H1 (cell line): Measurements from ENCODE around the gene CCNG2. TPM values are rescaled to one million over a fixed set of nuclear protein-coding genes. Genes with fewer than 3 reads are reported as not detected.

Experiments
- CTCF ChIA-PET: fragments of 300-600 bp; sonication (Branson Sonifier 250); formaldehyde crosslinking; loops from one replicate; lab custom pipeline; 2021; ENCODE audit not compliant: partially characterized antibody; lab: Charles Lee
- POLR2A ChIA-PET: fragments of 300-600 bp; sonication (Branson Sonifier 250); formaldehyde crosslinking; loops from one replicate; lab custom pipeline; 2021; ENCODE audit warnings: inconsistent platforms; ENCODE audit not compliant: partially characterized antibody; lab: Charles Lee
- DNase-seq, 2 experiments: peaks; one replicate each; pipeline versions ENCODE4 v3.0.0 to v3.0.0-alpha.2; 2010 to 2022; ENCODE audit warnings: low spot score in 2 of 2, low read depth in 1 of 2, mixed read lengths in 1 of 2
- FAIRE-seq: peaks from 2 replicates; lab custom pipeline; 2011; peaks lifted over from hg19 to GRCh38; lab: Jason Lieb, UNC
- H2AFZ ChIP-seq: 2 replicates; pipeline ENCODE4 v1.8.1; 2012; ENCODE audit warnings: low read length, inconsistent platforms
- H2AK5ac ChIP-seq: 2 replicates; pipeline ENCODE4 v1.6.1; 2013; ENCODE audit warnings: low read depth, low read length
- H2BK120ac ChIP-seq: replicated peaks from 2 replicates; pipeline ENCODE3; 2013; ENCODE audit warnings: low read depth, low read length, inconsistent platforms
- H2BK12ac ChIP-seq: 2 replicates; pipeline ENCODE4 v1.6.1; 2013; ENCODE audit warnings: low read depth, low read length
- H2BK15ac ChIP-seq: 2 replicates; pipeline ENCODE4 v1.6.1; 2013; ENCODE audit warnings: low read length
- H2BK20ac ChIP-seq: 2 replicates; pipeline ENCODE4 v1.6.1; 2013; ENCODE audit warnings: low read length
- H2BK5ac ChIP-seq: 2 replicates; pipeline ENCODE4 v1.6.1; 2013; ENCODE audit warnings: low read depth, low read length
- H3K14ac ChIP-seq: 2 replicates; pipeline ENCODE4 v1.6.1; 2013; ENCODE audit warnings: inconsistent platforms; ENCODE audit not compliant: insufficient read length
- H3K18ac ChIP-seq: 2 replicates; pipeline ENCODE4 v1.6.1; 2013; ENCODE audit warnings: low read length; ENCODE audit errors: extremely low read depth
- H3K23ac ChIP-seq: 2 replicates; pipeline ENCODE4 v1.6.1; 2013; ENCODE audit warnings: inconsistent platforms; ENCODE audit not compliant: insufficient read length
- H3K23me2 ChIP-seq: 2 replicates; pipeline ENCODE4 v1.6.1; 2013; ENCODE audit warnings: low read depth, low read length
- H3K27ac ChIP-seq: 2 replicates; pipeline ENCODE4 v1.6.1; 2011; ENCODE audit warnings: low read depth, low read length, inconsistent platforms
- H3K27me3 ChIP-seq, 4 experiments: replicated peaks in 1 of 4; 1 replicate in 1 of 4; 2 replicates in 3 of 4; pipeline versions ENCODE4 v1.6.1 to v1.8.1; 2011 to 2013; ENCODE audit warnings: low read length in 3 of 4, mild to moderate bottlenecking in 3 of 4, inconsistent platforms in 2 of 4, mixed read lengths in 2 of 4, moderate library complexity in 1 of 4; ENCODE audit not compliant: control insufficient read depth in 3 of 4, insufficient read depth in 3 of 4; ENCODE audit errors: extremely low read depth in 1 of 4
- H3K36me3 ChIP-seq, 4 experiments: 2 replicates each; pipeline versions ENCODE4 v1.6.1 to v1.8.1; 2011 to 2013; ENCODE audit warnings: mild to moderate bottlenecking in 4 of 4, low read length in 3 of 4, moderate library complexity in 2 of 4, control low read depth in 1 of 4, inconsistent platforms in 1 of 4; ENCODE audit not compliant: insufficient read depth in 4 of 4, control insufficient read depth in 2 of 4
- H3K4ac ChIP-seq: replicated peaks from 2 replicates; pipeline ENCODE3; 2013; ENCODE audit warnings: low read length, low read depth, mixed read lengths, inconsistent platforms; ENCODE audit not compliant: insufficient read length
- H3K4me1 ChIP-seq, 4 experiments: replicated peaks in 1 of 4; 1 replicate in 1 of 4; 2 replicates in 3 of 4; pipeline versions ENCODE4 v1.6.1 to v1.8.1; 2011 to 2013; ENCODE audit warnings: low read length in 3 of 4, inconsistent platforms in 2 of 4, mixed read lengths in 1 of 4; ENCODE audit not compliant: insufficient read depth in 4 of 4, control insufficient read depth in 3 of 4
- H3K4me2 ChIP-seq, 2 experiments: 2 replicates each; pipeline versions ENCODE4 v1.6.1 to v1.8.1; 2011 to 2013; ENCODE audit warnings: low read depth in 2 of 2, low read length in 2 of 2, control low read depth in 1 of 2, inconsistent platforms in 1 of 2, mild to moderate bottlenecking in 1 of 2; ENCODE audit not compliant: insufficient read depth in 1 of 2
- H3K4me3 ChIP-seq, 4 experiments: fragments of 200-600, 300-600 bp in 1 of 4; sonication (generic), shearing (Covaris generic), sonication (Bioruptor Twin) in 1 of 4; 2 replicates each; pipeline versions ENCODE4 v1.5.1 to v1.8.1; 2011 to 2016; ENCODE audit warnings: low read length in 4 of 4, low read depth in 3 of 4, control low read depth in 2 of 4, inconsistent platforms in 2 of 4, mild to moderate bottlenecking in 2 of 4, mixed read lengths in 1 of 4, moderate library complexity in 1 of 4; ENCODE audit not compliant: insufficient read depth in 2 of 4; ENCODE audit errors: extremely low read depth in 1 of 4
- H3K56ac ChIP-seq: replicated peaks from 2 replicates; pipeline ENCODE3; 2013; ENCODE audit warnings: low read depth, mild to moderate bottlenecking, mixed read lengths, low read length, inconsistent platforms; ENCODE audit not compliant: insufficient read length
- H3K79me1 ChIP-seq: 2 replicates; pipeline ENCODE4 v1.6.1; 2013; ENCODE audit warnings: low read depth, low read length, control low read depth
- H3K79me2 ChIP-seq, 2 experiments: 2 replicates each; pipeline versions ENCODE4 v1.6.1 to v1.8.1; 2012 to 2013; ENCODE audit warnings: low read length in 2 of 2, mild to moderate bottlenecking in 2 of 2, inconsistent platforms in 1 of 2; ENCODE audit not compliant: insufficient read depth in 2 of 2, control insufficient read depth in 1 of 2
- H3K9ac ChIP-seq, 4 experiments: replicated peaks in 1 of 4; 1 replicate in 1 of 4; 2 replicates in 3 of 4; pipeline versions ENCODE4 v1.6.1 to v1.8.1; 2011 to 2013; ENCODE audit warnings: low read depth in 3 of 4, low read length in 3 of 4, control low read depth in 2 of 4, mild to moderate bottlenecking in 2 of 4, moderate library complexity in 2 of 4, inconsistent platforms in 1 of 4; ENCODE audit errors: extremely low read depth in 1 of 4
- H3K9me3 ChIP-seq, 2 experiments: 2 replicates each; pipeline versions ENCODE4 v1.6.1 to v1.8.1; 2012 to 2013; ENCODE audit warnings: mild to moderate bottlenecking in 2 of 2, moderate library complexity in 2 of 2, control low read depth in 1 of 2, inconsistent platforms in 1 of 2, low read depth in 1 of 2, low read length in 1 of 2, mixed read lengths in 1 of 2; ENCODE audit not compliant: insufficient read depth in 2 of 2
- H4K20me1 ChIP-seq, 2 experiments: replicated peaks in 1 of 2; 2 replicates each; pipeline versions ENCODE3 to v1.8.1; 2011 to 2013; ENCODE audit warnings: inconsistent platforms in 2 of 2, low read length in 2 of 2, mild to moderate bottlenecking in 1 of 2; ENCODE audit not compliant: insufficient read depth in 2 of 2, control insufficient read depth in 1 of 2
- H4K5ac ChIP-seq: 2 replicates; pipeline ENCODE4 v1.6.1; 2013; ENCODE audit warnings: low read length, low read depth, mixed read lengths, inconsistent platforms; ENCODE audit not compliant: insufficient read length
- H4K8ac ChIP-seq: 2 replicates; pipeline ENCODE4 v1.8.0; 2013; ENCODE audit warnings: mild to moderate bottlenecking, moderate library complexity, low read length, inconsistent platforms; ENCODE audit not compliant: insufficient read depth; ENCODE audit errors: extremely low read depth
- H4K91ac ChIP-seq: replicated peaks from 2 replicates; pipeline ENCODE3; 2013; ENCODE audit warnings: low read length, mixed read lengths, inconsistent platforms; ENCODE audit not compliant: insufficient read length
- CBX5 ChIP-seq: fragments of 300-800, 300-1000 bp; sonication (generic); IDR thresholded peaks from 2 replicates; pipeline ENCODE4 v1.7.1; 2016; ENCODE audit warnings: antibody characterized with exemption, low read length, low read depth
- CHD1 ChIP-seq: IDR thresholded peaks from 2 replicates; pipeline ENCODE4 v1.6.1; 2012; ENCODE audit warnings: low read depth, low read length, improper control_type of control experiment
- HDAC2 ChIP-seq, 2 experiments: fragments of 300-600 bp in 1 of 2; sonication (generic) in 1 of 2; IDR thresholded peaks; 2 replicates each; pipeline ENCODE4 v1.6.1; 2011 to 2012; ENCODE audit warnings: low read depth in 2 of 2, low read length in 2 of 2, mild to moderate bottlenecking in 2 of 2, moderate library complexity in 2 of 2, borderline replicate concordance in 1 of 2, inconsistent platforms in 1 of 2
- KDM4A ChIP-seq: IDR thresholded peaks from one replicate; pipeline ENCODE4 v1.7.1; 2012; ENCODE audit warnings: low read depth, mild to moderate bottlenecking, moderate library complexity, low read length, inconsistent platforms; ENCODE audit not compliant: severe bottlenecking
- POLR2AphosphoS5 ChIP-seq: IDR thresholded peaks from 2 replicates; pipeline ENCODE4 v1.6.1; 2011; ENCODE audit warnings: low read depth, low read length
- RAD21 ChIP-seq, 2 experiments: IDR thresholded peaks in 1 of 2; conservative IDR thresholded peaks in 1 of 2; 2 replicates each; pipeline ENCODE4 v1.6.1; 2011; ENCODE audit warnings: low read depth in 2 of 2, low read length in 2 of 2, improper control_type of control experiment in 1 of 2, inconsistent platforms in 1 of 2, mild to moderate bottlenecking in 1 of 2, moderate library complexity in 1 of 2
- RFX5 ChIP-seq: IDR thresholded peaks from 2 replicates; pipeline ENCODE4 v1.6.1; 2011; ENCODE audit warnings: low read depth, low read length, improper control_type of control experiment, borderline replicate concordance
- SIN3A ChIP-seq, 2 experiments: IDR thresholded peaks in 1 of 2; conservative IDR thresholded peaks in 1 of 2; 2 replicates each; pipeline ENCODE4 v1.6.1; 2011 to 2012; ENCODE audit warnings: low read length in 2 of 2, improper control_type of control experiment in 1 of 2, low read depth in 1 of 2, mild to moderate bottlenecking in 1 of 2
- SIRT6 ChIP-seq: IDR thresholded peaks from one replicate; pipeline ENCODE4 v1.7.1; 2012; ENCODE audit warnings: low read length, inconsistent platforms
- SP2 ChIP-seq: IDR thresholded peaks from 2 replicates; pipeline ENCODE4 v1.6.1; 2012; ENCODE audit warnings: mild to moderate bottlenecking, low read length, inconsistent platforms
- TCF12 ChIP-seq: IDR thresholded peaks from 2 replicates; pipeline ENCODE4 v1.6.1; 2011; ENCODE audit warnings: low read depth, mild to moderate bottlenecking, low read length
- ZNF274 ChIP-seq: IDR thresholded peaks from 2 replicates; pipeline ENCODE4 v1.7.0; 2012; ENCODE audit warnings: low read length, borderline replicate concordance; ENCODE audit errors: extremely low read depth
- WGBS, 2 experiments: shearing (Covaris generic) in 1 of 2; methylation state at CpG; one replicate each; pipeline versions ENCODE4 v1.1.6 to v1.1.7; 2013 to 2015; ENCODE audit warnings: low lambda C conversion rate in 2 of 2, mixed read lengths in 2 of 2, inconsistent platforms in 1 of 2, low coverage in 1 of 2, missing lambda C conversion rate in 1 of 2; ENCODE audit not compliant: insufficient replicate concordance in 2 of 2, insufficient coverage in 1 of 2, insufficient read length in 1 of 2; ENCODE audit errors: extremely low coverage in 1 of 2, missing lambda C conversion rate in 1 of 2; 5-methylcytosine and 5-hydroxymethylcytosine counted together
- polyA plus RNA-seq, 7 experiments: library from polyadenylated mRNA; depleted of rRNA in 3 of 7; stranded (reverse) in 5 of 7; unstranded in 2 of 7; fragments of >200 nt in 5 of 7; fragments of 200-250 nt in 2 of 7; gene quantifications; 1 replicate in 5 of 7; 2 replicates in 1 of 7; 4 replicates in 1 of 7; pipeline versions ENCODE4 v1.2.1 to v1.2.3, GENCODE V29; 2011 to 2013; ENCODE audit warnings: missing spikeins in 2 of 7, mixed read lengths in 2 of 7
- total RNA-seq: library from RNA; stranded (reverse); fragmentation: NEBNext Ultra II Directional; extraction: Animal tissue kit (Norgen Biotek cat#: 25700); gene quantifications from 2 replicates; pipeline ENCODE4 v1.2.1, GENCODE V29; 2021
- TF ChIP-seq, protein P1 (sequence below): IDR thresholded peaks from 2 replicates; pipeline ENCODE4 v1.6.1; 2012; ENCODE audit warnings: inconsistent platforms

Gene CCNG2
- total and polyA plus RNA-seq, 2 of the 8 experiments (the other 6 are each of a cell fraction or from before 2014, with no cell fraction given): 3.5 to 13.9 TPM

DNA sequence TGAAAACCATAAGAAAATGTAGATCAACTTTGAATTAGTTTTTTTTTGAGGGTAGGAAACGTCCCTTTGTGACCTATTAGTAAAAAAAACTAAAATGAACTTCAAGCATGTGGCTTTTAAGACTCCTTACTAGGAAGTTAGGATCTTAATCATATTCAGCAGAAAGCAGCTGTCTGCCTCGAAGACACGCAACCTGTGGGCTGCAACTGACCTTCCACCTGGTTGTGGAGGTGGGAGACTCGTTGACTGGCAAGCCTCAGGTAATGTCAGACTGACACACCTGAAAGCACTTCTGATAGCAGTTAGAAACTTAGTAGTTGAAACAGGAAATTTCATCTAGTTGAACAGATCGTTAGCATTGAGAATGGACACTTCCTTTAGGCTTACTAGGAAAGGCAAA, 37.4 kb downstream of the CCNG2 start:
- DNase-seq: no peak
- Histone ChIP-seq H3K36me3 (no peaks in the 10 kb centered on the region), H3K4ac (no peak overlapping the region), H3K14ac (no peak overlapping the region), H4K20me1 (no peaks in the 10 kb centered on the region), H2BK20ac (no peak overlapping the region), H3K18ac (no peak overlapping the region), H3K23me2 (no peaks in the 10 kb centered on the region), H2BK120ac (no peak overlapping the region), H4K5ac (no peak overlapping the region), H2BK5ac (no peak overlapping the region), H3K79me2 (no peaks in the 10 kb centered on the region), H3K4me1 (0 out of 7 replicates have a peak, but pooled peaks cover 0 to 4% (median 0%) of the 10 kb centered on the region in 4 experiments)
- POLR2A ChIA-PET: interaction anchor here (2.0 kb wide), 1 partner anchor 37 kb away, joined by 6 read pairs; the partner anchor contains the start of gene CCNG2
- TF ChIP-seq HDAC2 (IDR thresholded peaks at IDR 0.05; ENCODE audit: borderline replicate concordance in 1 of 2, low read depth in 2 of 2, low read length in 2 of 2): no peak
- no peak for TF ChIP-seq RAD21 (IDR thresholded peaks at IDR 0.05 in 1 of 2, conservative IDR thresholded peaks at IDR 0.05 in 1 of 2; ENCODE audit: low read depth in 2 of 2, low read length in 2 of 2)
- no peak for TF ChIP-seq SIRT6
- no peak for TF ChIP-seq SIN3A (conservative IDR thresholded peaks at IDR 0.05 in 1 of 2, IDR thresholded peaks at IDR 0.05 in 1 of 2; ENCODE audit: low read depth in 1 of 2, low read length in 2 of 2)
- TF ChIP-seq ZNF274: no peak
- no peak for TF ChIP-seq TCF12
- no peak for TF ChIP-seq CHD1
- TF ChIP-seq SP2: no peak
- TF ChIP-seq KDM4A: no peak
- TF ChIP-seq RFX5: no peak
- no peak for TF ChIP-seq CBX5
- TF ChIP-seq, protein P1, sequence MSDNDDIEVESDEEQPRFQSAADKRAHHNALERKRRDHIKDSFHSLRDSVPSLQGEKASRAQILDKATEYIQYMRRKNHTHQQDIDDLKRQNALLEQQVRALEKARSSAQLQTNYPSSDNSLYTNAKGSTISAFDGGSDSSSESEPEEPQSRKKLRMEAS: no peak
- no peak for TF ChIP-seq POLR2AphosphoS5
- TF ChIP-seq, all 59 proteins: peak for 0
- H2AK5ac ChIP-seq: no peak overlapping the region
- H2BK12ac ChIP-seq: no peak overlapping the region
- H3K27ac ChIP-seq: no peak overlapping the region
- H3K27me3 ChIP-seq: peaks cover 0 to 6% (median 2%) of the 10 kb centered on the region in 4 experiments; a peak in 4 of 7 replicates
- CTCF ChIA-PET: interaction anchor here (0.7 to 20.9 kb wide), 7 partner anchors 8 to 366 kb away, joined by 3 to 258 read pairs (median 6); no protein-coding TSS in a partner anchor
- H3K4me2 ChIP-seq: no peak overlapping the region
- H3K4me3 ChIP-seq: no peak overlapping the region
- H3K23ac ChIP-seq: no peak overlapping the region
- no peaks in the 10 kb centered on the region for H3K9me3 ChIP-seq
- H2AFZ ChIP-seq: no peak overlapping the region
- H3K56ac ChIP-seq: no peak overlapping the region
- no peak overlapping the region for H2BK15ac ChIP-seq
- H3K9ac ChIP-seq: no peak overlapping the region
- H4K91ac ChIP-seq: no peak overlapping the region
- 88% methylated on average over 5 of the region's 5 CpGs; no CpG with 5 or more reads in 1 of the 2 experiments for WGBS, 2 experiments
- no peak overlapping the region for H4K8ac ChIP-seq
- no peaks in the 10 kb centered on the region for H3K79me1 ChIP-seq
- no peak for FAIRE-seq
